ENCODE measurements around the gene RCN1. TPM values are rescaled to one million over a fixed set of nuclear protein-coding genes. Genes with fewer than 3 reads are reported as not detected.
"Not testable (repeated sequence)": the region's sequence is repeated elsewhere in the genome, so short reads cannot be mapped to it uniquely, and the experiment has no call there.

RCN1 gene
- 21.2 and 22.8 TPM in 2 replicates for total RNA-seq

- intact Hi-C loops (cut with micrococcal nuclease): loop anchor here (5.0 to 10.0 kb wide), 3 partner anchors 583 to 1644 kb away; partner anchors contain the start of genes CD59, DEPDC7, ELP4 and IMMP1L
These were observed at the start of gene RCN1 for GRCh38 chr11:32090545-32091370. RCN1 (plus strand) TSS chr11:32091074; CDS start chr11:32091197, 123 bp downstream.

DNA sequence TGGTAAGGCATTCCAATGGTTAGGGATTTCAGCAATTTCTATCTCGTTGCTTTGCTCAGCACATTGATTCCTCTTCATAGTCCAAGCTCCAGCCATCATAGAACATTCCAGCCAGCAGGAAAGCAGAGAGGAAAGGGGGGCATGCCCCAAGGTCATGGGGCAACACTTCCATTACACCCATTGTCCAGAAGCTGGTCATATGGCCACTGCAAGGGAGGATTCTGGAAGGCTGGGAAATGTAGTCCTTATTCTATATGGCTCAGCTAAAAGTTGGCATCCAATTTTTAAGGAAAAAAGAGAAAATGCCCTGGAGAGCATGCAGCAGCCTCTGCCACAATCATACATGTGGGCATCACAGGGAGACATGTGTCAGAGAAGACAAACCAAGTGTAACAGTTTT is 47.1 kb upstream of the RCN1 start:
- intact Hi-C loops (cut with micrococcal nuclease): no loop called here

DNA sequence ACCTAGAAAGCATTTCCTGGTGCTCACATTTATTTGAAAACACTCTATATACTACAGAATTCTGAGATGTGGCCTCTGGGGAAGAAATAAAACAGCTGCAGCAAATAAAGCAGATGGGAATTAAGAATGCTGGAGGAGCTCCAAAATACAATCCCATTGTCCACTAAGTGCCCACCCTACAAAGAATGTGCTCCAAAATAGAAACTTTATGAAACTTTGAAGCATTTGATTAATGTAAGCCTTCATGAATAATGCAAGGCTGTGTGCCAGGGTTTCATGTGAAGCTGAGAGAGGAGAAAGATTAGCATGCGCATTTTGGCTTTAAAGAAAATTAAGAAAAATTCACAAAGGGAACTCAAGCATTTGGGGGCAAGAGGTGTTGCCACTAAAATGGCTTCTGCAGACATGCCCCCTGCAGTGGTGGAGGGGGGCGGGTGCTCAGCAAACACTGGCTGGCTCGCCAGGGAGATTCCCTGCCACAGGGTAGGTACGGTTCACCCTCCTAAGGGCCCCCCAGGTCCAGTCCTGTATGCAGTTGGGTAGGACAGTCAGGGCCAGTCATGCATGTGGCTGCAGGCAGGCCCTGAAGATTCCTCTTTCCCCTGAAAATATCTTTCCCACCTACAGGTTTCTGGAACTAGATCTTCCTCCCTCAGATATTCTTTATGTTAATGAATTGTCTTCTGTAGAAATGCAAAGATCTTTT is 46.6 kb upstream of the RCN1 start:
- intact Hi-C loops (cut with micrococcal nuclease): no loop called here

DNA sequence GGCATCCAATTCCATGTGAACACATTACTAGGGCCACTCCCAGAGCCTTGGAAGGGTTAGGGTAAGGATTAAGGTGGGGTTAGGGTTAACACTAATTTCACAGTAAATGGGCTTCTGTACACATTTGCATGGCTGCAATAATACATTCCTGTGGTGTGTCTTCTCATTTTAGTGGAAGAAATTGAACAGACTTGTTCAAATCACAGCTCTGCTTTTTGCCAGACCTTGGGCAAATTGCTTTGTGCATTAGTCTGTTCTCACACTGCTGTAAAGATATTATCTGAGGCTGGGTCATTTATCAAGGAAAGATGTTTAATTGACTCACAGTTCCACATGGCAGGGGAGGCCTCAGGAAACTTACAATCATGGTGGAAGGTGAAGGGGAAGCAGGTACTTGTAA is 45.4 kb upstream of the RCN1 start:
- intact Hi-C loops (cut with micrococcal nuclease): no loop called here

DNA sequence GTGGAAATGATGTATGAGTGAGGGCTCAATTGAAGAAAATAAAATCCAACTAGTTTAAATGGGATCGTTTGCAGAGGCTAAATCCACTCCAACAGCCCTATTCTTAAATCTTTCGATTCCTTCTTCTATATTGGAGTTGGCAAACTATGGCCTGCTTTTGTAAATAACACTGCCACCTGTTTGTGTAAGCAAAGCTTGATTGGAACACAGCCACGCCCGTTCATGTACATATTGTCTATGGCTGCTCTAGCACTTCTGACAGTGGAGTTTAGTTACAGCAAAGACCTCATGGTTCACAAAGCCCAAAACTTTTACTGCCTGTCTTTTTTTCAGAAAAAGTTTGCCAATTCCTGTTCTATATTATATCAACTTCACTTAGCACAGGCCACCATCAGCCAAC is 40.6 kb upstream of the RCN1 start:
- intact Hi-C loops (cut with micrococcal nuclease): no loop called here

DNA sequence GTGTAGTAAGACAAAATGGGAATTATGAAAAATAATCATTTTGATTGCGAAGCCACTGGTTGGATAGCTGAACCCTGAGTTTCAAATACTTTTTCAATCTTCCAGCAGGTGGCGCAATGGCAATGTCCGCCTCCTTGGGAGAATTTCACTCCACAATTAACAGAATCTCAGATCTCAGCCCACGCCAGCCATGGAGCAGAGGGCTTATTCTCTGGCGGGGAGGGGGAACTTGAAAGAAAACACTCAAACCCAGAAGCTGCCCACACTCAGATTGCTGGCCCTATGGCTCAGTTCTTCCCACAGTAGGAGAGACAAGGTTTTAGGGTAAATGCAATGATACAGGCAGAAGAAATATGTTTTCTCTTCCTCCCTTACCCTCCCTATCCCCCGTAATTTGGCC is 38.7 kb upstream of the RCN1 start:
- intact Hi-C loops (cut with micrococcal nuclease): loop anchor here (1.0 kb wide), 1 partner anchor 124 kb away; no protein-coding TSS in a partner anchor

DNA sequence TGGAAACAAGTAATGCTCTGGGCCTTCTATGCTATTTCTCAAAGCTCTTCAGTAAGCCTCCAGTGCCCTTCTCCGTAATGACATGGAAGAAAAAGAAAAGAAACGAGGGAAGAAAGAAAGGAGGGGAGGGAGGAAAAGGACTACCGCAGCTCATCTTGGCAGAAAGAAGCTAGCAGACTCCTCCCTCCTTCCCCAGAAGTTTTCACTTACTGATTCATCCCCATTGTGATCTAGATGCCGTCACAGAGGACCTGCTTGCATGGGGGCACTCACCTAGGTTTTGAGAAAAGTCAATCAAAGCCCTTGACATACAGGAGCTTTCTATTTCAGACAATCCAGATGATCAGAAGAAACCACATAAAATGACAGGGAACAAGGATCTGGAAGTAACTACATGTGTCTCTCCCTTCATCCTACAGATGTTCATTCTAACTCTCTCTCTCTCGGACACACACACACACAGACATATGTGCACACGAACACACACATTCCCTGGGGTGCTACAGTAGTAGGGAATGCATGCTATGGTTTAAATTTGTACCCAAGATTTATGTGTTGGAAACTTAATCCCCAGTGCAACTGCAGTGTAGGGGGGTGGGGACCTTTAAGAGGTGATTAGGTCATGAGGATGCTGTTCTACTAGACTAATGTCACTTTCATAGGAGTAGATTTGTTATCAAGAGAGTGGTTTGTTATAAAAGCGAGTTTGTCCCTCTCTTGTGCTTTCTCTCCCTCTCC is 37.6 kb upstream of the RCN1 start:
- intact Hi-C loops (cut with micrococcal nuclease): no loop called here

GRCh38 chr11:32055861-32056260 is 35.0 kb upstream of the RCN1 start:
- intact Hi-C loops (cut with micrococcal nuclease): no loop called here

- intact Hi-C loops (cut with micrococcal nuclease): no loop called here
These were observed 34.4 kb upstream of the RCN1 start for GRCh38 chr11:32056438-32056837.

- intact Hi-C loops (cut with micrococcal nuclease): no loop called here
These were observed 31.0 kb upstream of the RCN1 start for GRCh38 chr11:32059686-32060462.

GRCh38 chr11:32062540-32062939 is 28.3 kb upstream of the RCN1 start:
- intact Hi-C loops (cut with micrococcal nuclease): no loop called here

DNA sequence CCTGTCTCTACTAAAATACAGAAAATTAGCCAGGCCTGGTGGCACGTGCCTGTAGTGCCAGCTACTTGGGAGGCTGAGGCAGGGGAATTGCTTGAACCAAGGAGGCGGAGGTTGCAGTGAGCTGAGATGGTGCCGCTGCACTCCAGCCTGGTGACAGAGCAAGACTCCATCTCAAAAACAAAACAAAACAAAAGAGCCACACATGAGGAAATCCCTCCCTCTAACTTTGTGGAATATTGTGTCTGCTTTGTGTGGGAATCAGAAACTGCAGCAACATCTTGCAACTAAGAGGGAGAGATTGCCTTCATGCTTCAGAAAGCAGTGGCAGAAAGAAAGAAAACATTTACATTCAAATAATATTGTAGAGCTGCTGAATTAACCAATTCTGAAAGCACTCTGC is 27.8 kb upstream of the RCN1 start:
- intact Hi-C loops (cut with micrococcal nuclease): not testable (repeated sequence)

DNA sequence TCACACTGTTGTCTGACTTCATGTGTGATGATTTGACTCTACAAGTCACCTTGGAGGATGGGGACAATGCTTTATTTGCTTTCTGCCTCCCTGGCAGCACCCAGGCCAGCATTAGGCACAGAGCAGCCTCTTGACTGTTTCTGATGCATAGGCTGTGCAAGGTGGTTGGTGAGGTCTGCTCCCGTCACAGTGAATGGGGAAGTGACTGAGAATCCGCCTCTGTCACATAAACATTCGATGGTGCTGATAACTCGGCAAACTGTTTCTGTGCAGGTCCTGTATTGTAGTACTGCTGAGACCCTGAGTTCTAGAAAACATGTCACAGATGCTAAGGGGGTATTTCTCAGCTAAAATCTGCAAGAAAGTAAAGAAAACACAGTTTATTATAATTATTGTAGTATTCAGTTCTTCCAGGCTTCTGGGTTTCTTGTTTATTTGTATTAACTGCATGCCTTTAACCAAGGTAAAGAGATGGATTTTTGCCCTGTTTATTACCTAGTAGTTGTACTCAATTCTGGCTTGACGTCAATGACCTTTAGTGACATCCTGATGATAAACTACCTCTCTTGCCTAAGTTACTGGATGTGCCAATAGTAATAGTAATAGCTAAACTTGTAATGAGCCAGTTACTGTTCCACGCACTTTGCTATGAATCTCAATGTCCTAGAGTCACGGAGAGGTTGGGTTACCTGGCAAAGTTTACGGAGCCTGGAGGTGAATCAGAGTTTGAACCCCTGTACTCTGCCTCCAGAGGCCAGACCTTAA is 24.8 kb upstream of the RCN1 start:
- intact Hi-C loops (cut with micrococcal nuclease): no loop called here

- intact Hi-C loops (cut with micrococcal nuclease): no loop called here
These were observed 22.6 kb upstream of the RCN1 start for GRCh38 chr11:32068134-32068870.

DNA sequence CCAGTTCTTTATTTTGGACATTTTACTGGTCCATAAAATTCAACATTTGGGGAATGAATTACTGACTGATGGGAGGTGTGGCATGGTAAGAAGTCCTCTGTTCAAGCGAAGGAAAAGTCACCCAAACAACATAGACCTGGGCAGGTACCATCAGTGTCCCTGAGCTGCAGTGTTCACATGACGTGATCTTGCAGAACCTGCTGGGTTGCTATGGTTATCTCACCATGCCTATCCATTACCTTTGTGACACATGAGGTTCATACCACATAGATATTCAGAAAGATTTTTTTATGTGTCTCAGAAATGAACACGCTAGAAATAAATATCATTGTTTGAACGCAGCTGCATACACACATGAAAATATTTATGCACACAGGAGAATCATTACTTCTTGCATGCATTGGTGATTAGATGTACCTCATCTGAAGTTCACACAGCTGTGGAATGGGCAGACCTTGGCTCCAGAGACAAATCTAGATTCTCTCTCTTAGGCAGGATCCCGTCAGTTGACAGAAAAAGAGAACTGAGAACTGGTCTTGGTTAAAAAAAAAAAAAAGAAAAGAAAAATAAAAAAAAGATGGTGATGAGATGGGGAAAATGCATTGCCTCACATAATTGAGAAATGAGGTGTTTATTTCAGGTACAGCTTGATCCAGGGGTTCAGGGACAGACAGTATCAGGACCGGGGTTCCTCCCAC is 21.4 kb upstream of the RCN1 start:
- intact Hi-C loops (cut with micrococcal nuclease): no loop called here

DNA sequence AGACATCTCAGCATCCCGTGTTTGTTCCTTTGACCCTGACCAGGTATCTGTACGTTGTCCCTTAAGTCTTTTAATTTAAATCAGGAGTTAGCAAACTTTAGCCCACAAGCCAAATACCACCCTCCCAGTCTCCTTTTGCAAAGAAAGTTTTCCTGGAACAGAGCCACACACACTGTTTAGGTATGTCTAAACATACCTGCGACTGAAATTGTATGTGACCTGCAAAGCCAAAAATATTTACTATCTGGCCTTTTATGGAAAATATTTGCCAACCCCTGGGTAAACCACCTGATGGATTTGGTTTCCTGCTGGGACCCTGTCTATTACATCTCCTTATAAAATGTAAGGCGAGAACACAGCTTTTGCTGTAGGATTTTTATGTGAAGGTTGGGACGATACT is 20.2 kb upstream of the RCN1 start:
- intact Hi-C loops (cut with micrococcal nuclease): no loop called here

DNA sequence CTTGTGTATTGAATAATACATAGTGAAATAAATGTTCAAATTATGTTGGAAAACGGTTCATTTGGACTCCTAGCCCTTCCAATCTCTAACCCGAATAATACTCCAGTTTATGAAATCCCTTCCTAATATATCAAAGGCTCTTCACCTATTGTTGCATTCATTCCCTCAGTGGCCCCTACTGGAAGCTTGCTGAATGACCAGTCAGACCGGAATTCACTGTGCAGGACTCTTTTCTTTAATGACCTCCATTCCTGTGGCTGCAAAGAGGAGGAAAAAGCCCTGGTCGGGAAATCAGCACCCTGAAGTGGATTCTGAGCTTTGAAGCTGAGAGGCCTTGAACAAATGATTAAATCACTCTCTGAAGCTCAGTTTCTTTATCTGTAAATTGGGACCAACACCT is 19.1 kb upstream of the RCN1 start:
- intact Hi-C loops (cut with micrococcal nuclease): no loop called here

DNA sequence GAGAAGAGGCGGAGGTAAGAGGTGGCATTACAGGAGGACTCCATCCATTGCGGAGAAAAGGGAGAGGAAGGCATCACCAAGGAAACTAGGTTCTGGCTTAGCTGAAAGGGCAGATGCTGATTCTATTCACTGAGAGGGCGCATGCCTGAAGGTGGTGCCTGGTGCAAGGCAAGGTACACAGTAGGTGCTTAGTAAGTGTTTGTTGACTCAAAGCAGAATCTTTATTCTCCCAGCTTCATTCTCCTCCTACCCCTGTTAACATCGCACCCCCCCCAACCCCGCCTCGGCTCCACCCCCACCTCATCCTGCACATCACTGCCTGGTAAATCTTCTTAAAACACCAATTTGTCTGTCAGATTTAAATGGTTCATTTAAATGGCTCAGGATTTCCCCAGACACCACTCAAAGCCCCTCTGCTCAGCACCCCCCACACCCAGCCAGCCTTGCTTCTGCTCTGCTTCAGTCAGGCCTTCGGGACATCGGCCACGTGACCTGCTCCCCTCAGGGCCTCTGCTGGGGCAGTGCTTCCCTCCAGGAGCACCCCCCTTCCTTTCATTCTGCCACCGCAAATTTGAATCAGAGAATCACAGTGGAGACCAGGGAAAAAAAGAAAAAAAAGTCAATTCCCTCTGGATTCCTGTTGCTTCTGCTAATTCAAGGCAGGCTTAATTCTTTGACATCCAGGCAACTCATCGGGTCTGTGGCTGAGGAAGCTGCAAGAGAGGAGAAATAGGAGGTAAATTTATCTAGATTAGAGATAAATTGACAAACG is 17.8 kb upstream of the RCN1 start:
- intact Hi-C loops (cut with micrococcal nuclease): no loop called here

All from T-helper 2 cell treated with Interferon-gamma antibody and Interleukin-4, amounts not matched to agents 100 ng/mL and 5 ng/mL, for 36 hours (primary cell).